Measurements from ENCODE around the gene CCDC7. TPM values are rescaled to one million over a fixed set of nuclear protein-coding genes. Genes with fewer than 3 reads are reported as not detected.

The CCDC7 gene
- total RNA-seq, 1 experiment from 2014 or later = 7.4 TPM

- H3K27ac Mint-ChIP-seq (ENCODE audit: unreplicated experiment) = no peak overlapping the region
- BruUV-seq (replicated peaks) = no TSS peak
- no peak for TF ChIP-seq CTCF (IDR thresholded peaks at IDR 0.05; ENCODE audit: unreplicated experiment)
- CTCF ChIA-PET = no interaction called here
- no peaks in the 10 kb centered on the region for H3K27me3 Mint-ChIP-seq (ENCODE audit: unreplicated experiment)
- H3K4me1 Mint-ChIP-seq (ENCODE audit: low read depth, unreplicated experiment) = no peaks in the 10 kb centered on the region
- intact Hi-C loops (cut with micrococcal nuclease; ENCODE audit: unreplicated experiment) = no loop called here
- no peaks in the 10 kb centered on the region for H3K36me3 Mint-ChIP-seq (ENCODE audit: insufficient read depth, unreplicated experiment)
- DNase-seq = no peak
- no peak overlapping the region for H3K4me3 Mint-ChIP-seq (ENCODE audit: low read depth, unreplicated experiment)
- H3K9me3 Mint-ChIP-seq (ENCODE audit: low read depth, unreplicated experiment) = no peaks in the 10 kb centered on the region
Measured at GRCh38 chr10:32846974-32847373, 401.0 kb downstream of the CCDC7 start.

GRCh38 chr10:32851301-32851700, 405.4 kb downstream of the CCDC7 start:
- Mint-ChIP-seq H3K27me3 (ENCODE audit: unreplicated experiment) (no peaks in the 10 kb centered on the region), H3K4me1 (ENCODE audit: low read depth, unreplicated experiment) (no peaks in the 10 kb centered on the region), H3K4me3 (ENCODE audit: low read depth, unreplicated experiment) (no peak overlapping the region), H3K9me3 (ENCODE audit: low read depth, unreplicated experiment) (no peaks in the 10 kb centered on the region), H3K27ac (ENCODE audit: unreplicated experiment) (no peak overlapping the region), H3K36me3 (ENCODE audit: insufficient read depth, unreplicated experiment) (no peaks in the 10 kb centered on the region)
- no TSS peak for BruUV-seq (replicated peaks)
- no peak for DNase-seq
- intact Hi-C loops (cut with micrococcal nuclease; ENCODE audit: unreplicated experiment) = no loop called here
- no peak for TF ChIP-seq CTCF (IDR thresholded peaks at IDR 0.05; ENCODE audit: unreplicated experiment)
- CTCF ChIA-PET = no interaction called here

GRCh38 chr10:32854435-32854834, 408.5 kb downstream of the CCDC7 start:
- no peak overlapping the region for H3K4me3 Mint-ChIP-seq (ENCODE audit: low read depth, unreplicated experiment)
- H3K4me1 Mint-ChIP-seq (ENCODE audit: low read depth, unreplicated experiment) = no peaks in the 10 kb centered on the region
- CTCF ChIA-PET = no interaction called here
- no peaks in the 10 kb centered on the region for H3K9me3 Mint-ChIP-seq (ENCODE audit: low read depth, unreplicated experiment)
- no peak for TF ChIP-seq CTCF (IDR thresholded peaks at IDR 0.05; ENCODE audit: unreplicated experiment)
- no peaks in the 10 kb centered on the region for H3K27me3 Mint-ChIP-seq (ENCODE audit: unreplicated experiment)
- intact Hi-C loops (cut with micrococcal nuclease; ENCODE audit: unreplicated experiment) = no loop called here
- no TSS peak for BruUV-seq (replicated peaks)
- H3K36me3 Mint-ChIP-seq (ENCODE audit: insufficient read depth, unreplicated experiment) = no peaks in the 10 kb centered on the region
- DNase-seq = no peak
- no peak overlapping the region for H3K27ac Mint-ChIP-seq (ENCODE audit: unreplicated experiment)

- no peak for TF ChIP-seq CTCF (IDR thresholded peaks at IDR 0.05; ENCODE audit: unreplicated experiment)
- Mint-ChIP-seq H3K27me3 (ENCODE audit: unreplicated experiment) (no peaks in the 10 kb centered on the region), H3K4me3 (ENCODE audit: low read depth, unreplicated experiment) (no peak overlapping the region), H3K9me3 (ENCODE audit: low read depth, unreplicated experiment) (no peaks in the 10 kb centered on the region), H3K4me1 (ENCODE audit: low read depth, unreplicated experiment) (no peaks in the 10 kb centered on the region), H3K36me3 (ENCODE audit: insufficient read depth, unreplicated experiment) (no peaks in the 10 kb centered on the region), H3K27ac (ENCODE audit: unreplicated experiment) (no peak overlapping the region)
- DNase-seq = no peak
- intact Hi-C loops (cut with micrococcal nuclease; ENCODE audit: unreplicated experiment) = no loop called here
- no TSS peak for BruUV-seq (replicated peaks)
- CTCF ChIA-PET = no interaction called here
Measured at GRCh38 chr10:32865170-32865569, 419.2 kb downstream of the CCDC7 start.

GRCh38 chr10:32877915-32878314, 432.0 kb downstream of the CCDC7 start:
- Mint-ChIP-seq H3K27ac (ENCODE audit: unreplicated experiment) (no peak overlapping the region), H3K27me3 (ENCODE audit: unreplicated experiment) (no peaks in the 10 kb centered on the region), H3K4me1 (ENCODE audit: low read depth, unreplicated experiment) (peaks cover 12% of the 10 kb centered on the region), H3K36me3 (ENCODE audit: insufficient read depth, unreplicated experiment) (no peaks in the 10 kb centered on the region), H3K4me3 (ENCODE audit: low read depth, unreplicated experiment) (no peak overlapping the region), H3K9me3 (ENCODE audit: low read depth, unreplicated experiment) (peaks cover 6% of the 10 kb centered on the region)
- DNase-seq = no peak
- intact Hi-C loops (cut with micrococcal nuclease; ENCODE audit: unreplicated experiment) = no loop called here
- CTCF ChIA-PET = no interaction called here
- no peak for TF ChIP-seq CTCF (IDR thresholded peaks at IDR 0.05; ENCODE audit: unreplicated experiment)
- no TSS peak for BruUV-seq (replicated peaks)

All from Calu3 (cell line).